ENCODE results near the gene SLIT1. TPM values are rescaled to one million over a fixed set of nuclear protein-coding genes. Genes with fewer than 3 reads are reported as not detected.

The SLIT1 gene
- total and polyA plus RNA-seq, 2 donors (not counting 1 experiment from before 2014, with no cell fraction given): 0.15 to 0.49 TPM

- Mint-ChIP-seq H3K4me1 (no peaks in the 10 kb centered on the region), H3K27me3 (no peaks in the 10 kb centered on the region), H3K9me3 (ENCODE audit: insufficient read depth) (no peaks in the 10 kb centered on the region), H3K4me3 (no peak overlapping the region), H3K27ac (no peak overlapping the region)
- H3K36me3 ChIP-seq (replicated peaks in 1 of 2; ENCODE audit: control extremely low read depth in 1 of 2, control insufficient read depth in 1 of 2, extremely low read depth in 1 of 2, insufficient read depth in 2 of 2, low read length in 1 of 2): no peaks in the 10 kb centered on the region
- no peak overlapping the region for H3K9ac ChIP-seq (ENCODE audit: low read length)
- TF ChIP-seq EZH2 (IDR thresholded peaks at IDR 0.05; ENCODE audit: borderline replicate concordance, insufficient read depth, low read depth, low read length, poor library complexity, severe bottlenecking): no peak
- TF ChIP-seq, protein P1, sequence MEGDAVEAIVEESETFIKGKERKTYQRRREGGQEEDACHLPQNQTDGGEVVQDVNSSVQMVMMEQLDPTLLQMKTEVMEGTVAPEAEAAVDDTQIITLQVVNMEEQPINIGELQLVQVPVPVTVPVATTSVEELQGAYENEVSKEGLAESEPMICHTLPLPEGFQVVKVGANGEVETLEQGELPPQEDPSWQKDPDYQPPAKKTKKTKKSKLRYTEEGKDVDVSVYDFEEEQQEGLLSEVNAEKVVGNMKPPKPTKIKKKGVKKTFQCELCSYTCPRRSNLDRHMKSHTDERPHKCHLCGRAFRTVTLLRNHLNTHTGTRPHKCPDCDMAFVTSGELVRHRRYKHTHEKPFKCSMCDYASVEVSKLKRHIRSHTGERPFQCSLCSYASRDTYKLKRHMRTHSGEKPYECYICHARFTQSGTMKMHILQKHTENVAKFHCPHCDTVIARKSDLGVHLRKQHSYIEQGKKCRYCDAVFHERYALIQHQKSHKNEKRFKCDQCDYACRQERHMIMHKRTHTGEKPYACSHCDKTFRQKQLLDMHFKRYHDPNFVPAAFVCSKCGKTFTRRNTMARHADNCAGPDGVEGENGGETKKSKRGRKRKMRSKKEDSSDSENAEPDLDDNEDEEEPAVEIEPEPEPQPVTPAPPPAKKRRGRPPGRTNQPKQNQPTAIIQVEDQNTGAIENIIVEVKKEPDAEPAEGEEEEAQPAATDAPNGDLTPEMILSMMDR (IDR thresholded peaks at IDR 0.05): no peak
- no peak overlapping the region for H3K27ac ChIP-seq (ENCODE audit: low read length in 2 of 2)
- H4K20me1 ChIP-seq (ENCODE audit: control insufficient read depth, insufficient read depth, low read length, poor library complexity, severe bottlenecking): no peaks in the 10 kb centered on the region
- intact Hi-C loops (cut with micrococcal nuclease): no loop called here
- ChIA-PET POLR2A (no interaction called here), CTCF (no interaction called here)
- no peaks in the 10 kb centered on the region for H3K79me2 ChIP-seq (ENCODE audit: control insufficient read depth, insufficient read depth, low read length)
- H2AFZ ChIP-seq (ENCODE audit: insufficient read depth, low read depth, low read length, poor library complexity, severe bottlenecking): no peak overlapping the region
- H3K4me1 ChIP-seq (ENCODE audit: control insufficient read depth in 2 of 2, insufficient read depth in 2 of 2, low read length in 2 of 2): no peaks in the 10 kb centered on the region
- no peaks in the 10 kb centered on the region for H3K27me3 ChIP-seq (replicated peaks in 1 of 4; ENCODE audit: control extremely low read depth in 1 of 4, control insufficient read depth in 3 of 4, insufficient read depth in 4 of 4, low read length in 3 of 4)
- ATAC-seq (ENCODE audit: low read depth): no peak
- H3K4me3 ChIP-seq (ENCODE audit: control extremely low read depth in 1 of 5, extremely low read depth in 1 of 5, insufficient read depth in 1 of 5, low read depth in 2 of 5, low read length in 4 of 5): no peak overlapping the region
- no peaks in the 10 kb centered on the region for H3K9me3 ChIP-seq (ENCODE audit: control extremely low read depth in 1 of 3, control insufficient read depth in 2 of 3, insufficient read depth in 1 of 3, low read length in 2 of 3)
- no peak overlapping the region for H3K4me2 ChIP-seq (replicated peaks; ENCODE audit: low read depth, low read length, poor library complexity, severe bottlenecking)
- 91% methylated on average over 11 of the region's 14 CpGs for WGBS (ENCODE audit: insufficient coverage)
- no peak for DNase-seq
Observed at GRCh38 chr10:96998329-96998888, 187.3 kb downstream of the SLIT1 start.

DNA sequence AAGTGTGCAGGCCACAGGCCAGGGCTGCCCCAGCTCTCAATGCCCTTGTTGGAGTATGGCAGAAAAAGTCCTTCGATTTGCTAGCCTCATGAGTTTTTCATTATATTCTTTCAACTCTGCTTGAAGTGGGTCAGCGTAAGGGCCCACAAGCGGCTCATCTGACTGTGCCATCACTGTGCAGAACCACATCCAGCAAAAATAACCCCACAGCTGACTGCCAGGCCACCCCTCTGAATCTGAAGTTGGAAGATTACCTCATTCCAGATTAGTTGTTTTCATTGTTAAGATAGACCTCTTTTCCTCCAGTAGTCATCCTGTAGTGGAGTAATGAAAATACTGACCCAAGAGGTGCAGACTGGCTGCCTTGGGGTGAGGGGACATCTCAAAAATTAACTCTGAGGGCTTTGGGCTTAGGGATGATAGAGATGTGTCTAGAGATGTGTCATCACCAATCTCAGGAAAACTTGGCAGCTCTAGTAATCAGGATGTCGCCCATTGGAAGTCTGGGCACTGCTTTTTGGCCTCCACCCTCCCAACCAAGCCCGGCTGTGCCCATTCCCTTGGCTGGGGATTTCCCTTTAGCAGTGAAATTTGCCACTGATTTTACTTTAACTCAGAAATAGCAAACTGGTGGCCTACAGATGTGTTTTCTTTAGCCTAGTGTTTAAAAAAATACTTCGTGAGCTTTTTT is 189.3 kb downstream of the SLIT1 start:
- no peak for TF ChIP-seq EZH2 (IDR thresholded peaks at IDR 0.05; ENCODE audit: borderline replicate concordance, insufficient read depth, low read depth, low read length, poor library complexity, severe bottlenecking)
- TF ChIP-seq, protein P1 (IDR thresholded peaks at IDR 0.05): no peak
- no peaks in the 10 kb centered on the region for H3K9me3 Mint-ChIP-seq (ENCODE audit: insufficient read depth)
- no peak overlapping the region for H3K27ac ChIP-seq (ENCODE audit: low read length in 2 of 2)
- no peaks in the 10 kb centered on the region for H3K79me2 ChIP-seq (ENCODE audit: control insufficient read depth, insufficient read depth, low read length)
- peaks cover 4% of the 10 kb centered on the region for H4K20me1 ChIP-seq (ENCODE audit: control insufficient read depth, insufficient read depth, low read length, poor library complexity, severe bottlenecking)
- H3K4me1 ChIP-seq (ENCODE audit: control insufficient read depth in 2 of 2, insufficient read depth in 2 of 2, low read length in 2 of 2): peaks cover 0 to 7% of the 10 kb centered on the region in 2 donors
- H2AFZ ChIP-seq (ENCODE audit: insufficient read depth, low read depth, low read length, poor library complexity, severe bottlenecking): no peak overlapping the region
- H3K27me3 Mint-ChIP-seq: no peaks in the 10 kb centered on the region
- no peaks in the 10 kb centered on the region for H3K27me3 ChIP-seq (replicated peaks in 1 of 4; ENCODE audit: control extremely low read depth in 1 of 4, control insufficient read depth in 3 of 4, insufficient read depth in 4 of 4, low read length in 3 of 4)
- ChIA-PET CTCF (interaction anchor here (0.5 to 1.0 kb wide), 2 partner anchors 11 to 38 kb away, joined by 3 read pairs; no protein-coding TSS in a partner anchor), POLR2A (no interaction called here)
- H3K27ac Mint-ChIP-seq: no peak overlapping the region
- intact Hi-C loops (cut with micrococcal nuclease): no loop called here
- WGBS (ENCODE audit: insufficient coverage): 90% methylated on average over 6 of the region's 6 CpGs
- no peak overlapping the region for H3K9ac ChIP-seq (ENCODE audit: low read length)
- no peaks in the 10 kb centered on the region for H3K36me3 ChIP-seq (replicated peaks in 1 of 2; ENCODE audit: control extremely low read depth in 1 of 2, control insufficient read depth in 1 of 2, extremely low read depth in 1 of 2, insufficient read depth in 2 of 2, low read length in 1 of 2)
- no peak overlapping the region for H3K4me2 ChIP-seq (replicated peaks; ENCODE audit: low read depth, low read length, poor library complexity, severe bottlenecking)
- no peak overlapping the region for H3K4me3 ChIP-seq (ENCODE audit: control extremely low read depth in 1 of 5, extremely low read depth in 1 of 5, insufficient read depth in 1 of 5, low read depth in 2 of 5, low read length in 4 of 5)
- no peaks in the 10 kb centered on the region for H3K9me3 ChIP-seq (ENCODE audit: control extremely low read depth in 1 of 3, control insufficient read depth in 2 of 3, insufficient read depth in 1 of 3, low read length in 2 of 3)
- H3K4me1 Mint-ChIP-seq: peaks cover 7% of the 10 kb centered on the region
- ATAC-seq (ENCODE audit: low read depth): no peak
- no peak overlapping the region for H3K4me3 Mint-ChIP-seq
- DNase-seq: no peak
